Caki2 (cell line): Measurements from ENCODE around the gene AKT1S1. TPM values are rescaled to one million over a fixed set of nuclear protein-coding genes. Genes with fewer than 3 reads are reported as not detected.

Source experiments
- DNase-seq: peaks from one replicate; pipeline ENCODE4 v3.0.0-alpha.2; 2015; ENCODE audit warnings: low read depth
- in situ Hi-C: cut with HindIII; loops from 2 replicates; pipeline ENCODE4 v1.10.0; 2016; ENCODE audit warnings: low sequenced_read_pairs, low pct_unique_long_range_greater_than_20kb, mixed read lengths
- total RNA-seq: library from RNA; depleted of rRNA; stranded (reverse); fragments of >200 nt; shearing (Covaris generic); gene quantifications from 2 replicates; pipeline ENCODE4 v1.2.3, GENCODE V29; 2014; ENCODE audit warnings: low replicate concordance

AKT1S1 gene
- total RNA-seq, 1 experiment from 2014 or later, result 12.9 TPM

DNA sequence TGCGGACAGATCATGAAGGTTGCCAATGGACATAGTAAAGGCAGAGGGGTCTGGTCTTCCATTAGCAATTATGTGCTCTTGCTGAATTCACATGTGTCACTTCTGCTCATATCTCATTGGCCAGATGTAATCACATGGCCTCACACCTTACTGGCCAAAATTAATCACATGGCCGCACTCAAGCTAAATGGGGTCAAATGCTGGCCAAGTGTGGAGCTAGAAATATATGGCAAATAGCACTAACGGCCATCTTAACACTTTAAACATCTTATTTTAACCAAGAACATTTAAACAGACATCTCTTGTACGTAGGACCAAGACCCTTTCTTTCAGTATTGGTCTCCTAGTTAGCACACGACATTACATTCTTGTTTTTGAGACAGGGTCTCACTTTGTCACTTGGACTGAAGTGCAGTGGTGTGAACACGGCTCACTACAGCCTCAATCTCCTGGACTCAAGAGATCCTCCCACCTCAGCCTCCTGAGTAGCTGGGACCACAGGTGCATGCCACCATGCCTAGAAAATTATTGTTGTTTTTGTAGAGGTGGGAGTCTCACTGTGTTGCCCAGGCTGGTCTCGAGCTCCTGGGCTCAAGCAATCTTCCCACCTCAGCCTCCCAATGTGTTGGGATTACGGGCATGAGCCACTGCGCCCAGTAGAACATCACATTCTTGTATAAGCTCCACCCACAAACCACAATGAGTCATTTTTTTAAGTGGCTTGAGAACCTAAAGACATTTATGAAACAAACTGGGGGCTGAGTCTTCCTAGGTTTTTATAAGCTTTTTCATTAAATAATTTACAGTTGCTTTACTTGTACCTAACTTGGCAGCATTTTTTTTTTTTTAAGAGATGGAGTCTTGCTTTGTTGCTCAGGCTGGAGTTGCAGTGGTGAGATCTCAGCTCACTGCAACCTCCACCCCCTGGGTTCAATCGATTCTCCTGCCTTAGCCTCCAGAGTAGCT, 29.1 kb downstream of the AKT1S1 start:
- peak; percentile 80 for DNase-seq
- in situ Hi-C loops, result no loop called here

DNA sequence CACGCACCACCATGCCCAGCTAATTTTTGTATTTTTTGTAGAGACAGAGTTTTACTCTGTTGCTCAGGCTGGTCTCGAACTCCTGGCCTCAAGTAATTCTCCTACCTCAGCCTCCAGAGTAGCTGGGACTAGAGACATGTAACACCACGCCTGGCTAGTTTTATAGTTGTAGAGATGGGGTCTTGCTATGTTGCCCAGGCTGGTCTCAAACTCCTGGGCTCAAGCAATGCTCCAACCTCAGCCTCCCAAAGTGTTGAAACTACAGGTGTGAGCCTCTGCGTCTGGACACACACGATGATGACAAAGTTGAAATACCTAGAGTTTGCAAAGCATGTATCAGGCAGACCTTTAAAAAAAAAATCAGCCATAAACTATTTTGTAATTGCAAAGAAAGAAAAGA, 30.7 kb downstream of the AKT1S1 start:
- DNase-seq, result no peak
- in situ Hi-C loops, result no loop called here

DNA sequence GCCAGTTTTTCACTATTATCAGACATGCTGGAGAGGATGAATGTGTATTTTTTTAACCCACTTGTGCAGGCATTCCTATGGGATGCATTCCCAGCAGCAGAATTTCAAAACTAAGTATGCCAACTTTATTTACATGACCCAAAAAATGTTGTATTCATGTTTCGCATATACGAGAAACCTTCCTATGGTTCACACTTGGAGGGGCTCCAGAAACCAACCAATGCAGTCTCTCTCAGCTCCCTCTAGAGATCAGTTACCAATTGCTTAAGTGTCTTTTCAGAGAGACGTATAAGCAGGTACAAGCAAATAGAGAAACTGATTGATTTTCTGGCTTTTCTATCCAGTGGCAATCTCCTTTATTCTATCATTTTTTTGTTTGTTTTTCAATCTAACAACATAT, 31.7 kb downstream of the AKT1S1 start:
- in situ Hi-C loops, result no loop called here

GRCh38 chr19:49844138-49845095, 32.7 kb downstream of the AKT1S1 start:
- in situ Hi-C loops, result no loop called here
- no peak for DNase-seq

More for the DNA sequence above, 31.7 kb downstream of the AKT1S1 start:
- DNase-seq, result no peak

- in situ Hi-C loops, result no loop called here
- DNase-seq, result no peak
Observed at GRCh38 chr19:49843265-49843664, 33.9 kb downstream of the AKT1S1 start.

DNA sequence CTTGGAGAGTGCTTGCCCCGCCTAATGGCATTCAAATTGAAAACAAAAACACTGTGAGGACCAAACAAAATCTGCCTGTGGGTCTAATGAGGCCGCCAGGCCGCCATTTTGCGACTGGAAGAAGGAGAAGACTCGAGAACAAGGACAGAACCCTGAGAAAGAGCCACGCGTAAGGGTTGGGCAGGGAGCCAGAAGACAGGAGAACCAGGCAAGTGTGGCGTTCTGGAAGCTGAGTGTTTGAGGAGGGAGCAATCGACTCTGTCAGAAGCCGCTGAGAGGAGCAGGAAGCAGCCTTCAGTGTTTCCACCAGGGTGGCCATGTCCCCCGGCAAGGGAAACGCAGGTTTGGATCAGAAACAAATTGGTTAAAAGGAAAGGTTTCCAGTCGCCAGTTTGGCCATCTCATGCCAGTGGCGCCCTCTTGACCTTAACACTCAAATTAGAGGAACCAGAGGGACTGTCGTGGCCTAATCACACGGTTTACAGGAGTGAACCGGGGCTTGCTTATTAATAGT, 36.4 kb downstream of the AKT1S1 start:
- in situ Hi-C loops, result no loop called here
- no peak for DNase-seq

GRCh38 chr19:49840321-49840720, 36.8 kb downstream of the AKT1S1 start:
- in situ Hi-C loops, result no loop called here

GRCh38 chr19:49839713-49840112, 37.4 kb downstream of the AKT1S1 start:
- no peak for DNase-seq
- in situ Hi-C loops, result no loop called here

More at GRCh38 chr19:49840321-49840720, 36.8 kb downstream of the AKT1S1 start:
- DNase-seq, result no peak

DNA sequence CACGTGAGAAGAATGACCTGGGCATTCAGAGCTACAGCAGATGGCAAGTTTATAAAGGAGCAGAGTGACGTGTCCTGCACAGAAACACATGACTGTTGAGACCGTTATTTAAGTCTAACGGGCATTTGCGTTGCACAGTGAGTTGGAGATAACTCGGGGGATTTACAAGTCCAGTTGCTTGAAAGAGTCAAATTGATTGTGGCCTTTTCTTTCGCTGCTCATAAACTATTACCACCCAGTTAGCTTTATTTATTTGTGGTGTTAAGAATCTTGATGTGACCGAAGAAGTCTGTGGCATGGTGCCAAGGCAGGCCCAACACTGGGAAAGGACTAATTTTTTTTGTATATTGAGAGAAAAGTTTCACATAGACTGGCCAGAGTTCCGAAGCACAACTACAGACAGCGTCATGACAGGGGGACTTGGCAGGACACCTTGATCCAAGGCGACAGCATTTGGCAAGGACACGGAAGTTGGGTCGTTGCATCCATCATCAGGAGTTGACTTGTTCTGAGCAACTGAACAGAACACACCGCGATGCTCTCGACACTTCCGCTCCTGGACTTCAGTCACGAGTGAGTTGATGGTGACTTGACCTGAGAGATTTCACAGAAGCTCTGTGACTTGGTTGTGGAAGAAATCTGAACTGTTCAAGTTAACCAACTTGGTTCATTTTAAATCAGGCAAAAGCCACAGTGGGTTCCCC, 38.1 kb downstream of the AKT1S1 start:
- in situ Hi-C loops, result no loop called here

DNA sequence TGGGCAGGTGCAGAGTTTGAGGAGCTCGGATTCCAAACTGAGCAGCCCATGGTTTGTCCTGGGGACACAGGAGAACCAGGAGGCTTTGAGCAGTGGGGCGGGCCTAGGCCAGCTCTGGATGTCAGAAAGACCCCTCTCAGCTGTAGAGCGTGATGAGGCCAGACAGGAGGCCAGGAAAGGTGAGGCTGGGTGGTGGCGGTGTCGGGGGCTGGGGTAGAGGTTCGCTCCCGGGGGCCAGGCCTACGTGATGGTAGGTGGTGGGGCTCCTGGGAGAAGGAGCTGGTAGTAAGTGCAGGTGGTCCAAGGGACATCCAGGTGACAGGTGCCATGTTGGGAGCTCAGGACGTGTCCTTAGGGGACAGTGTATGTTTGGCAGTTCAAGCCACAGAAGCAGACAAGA, 39.7 kb downstream of the AKT1S1 start:
- DNase-seq, result no peak
- in situ Hi-C loops, result no loop called here

More for the DNA sequence above, 38.1 kb downstream of the AKT1S1 start:
- no peak for DNase-seq

DNA sequence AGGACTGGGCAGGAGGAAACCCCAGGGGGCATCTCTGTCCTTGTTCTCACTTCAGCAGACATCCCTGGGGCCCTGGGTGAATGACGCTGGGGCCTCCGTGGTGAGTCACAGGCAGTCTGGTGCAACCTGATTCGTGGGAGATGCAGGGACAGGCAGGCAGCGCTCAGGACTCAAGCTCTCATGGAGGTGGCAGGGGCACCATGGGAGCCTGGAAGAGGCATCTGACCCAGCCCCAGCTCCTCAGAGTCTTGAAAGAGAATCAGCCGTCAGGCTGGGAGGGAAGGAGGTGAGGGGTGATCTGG, 40.2 kb downstream of the AKT1S1 start:
- DNase-seq, result no peak
- in situ Hi-C loops, result no loop called here

GRCh38 chr19:49836176-49837008, 40.8 kb downstream of the AKT1S1 start:
- in situ Hi-C loops, result no loop called here
- DNase-seq, result no peak

DNA sequence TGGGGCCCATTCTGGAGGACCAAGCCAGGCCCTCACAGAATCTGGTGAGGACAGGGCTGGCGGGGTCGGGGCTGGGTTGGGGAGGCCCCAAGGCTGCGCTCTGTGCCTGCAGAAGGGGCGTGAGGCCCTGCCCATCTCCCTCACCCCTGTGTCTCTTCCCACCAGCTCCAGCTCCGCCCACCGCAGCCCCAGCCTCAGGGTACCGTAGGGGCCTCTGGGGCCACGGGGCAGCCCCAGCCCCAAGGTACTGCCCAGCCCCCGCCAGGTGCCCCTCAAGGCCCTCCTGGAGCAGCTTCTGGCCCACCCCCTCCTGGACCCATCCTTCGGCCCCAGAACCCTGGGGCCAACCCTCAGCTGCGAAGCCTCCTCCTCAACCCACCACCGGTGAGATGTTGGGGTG, 41.6 kb downstream of the AKT1S1 start:
- in situ Hi-C loops, result no loop called here

GRCh38 chr19:49833599-49833998, 43.6 kb downstream of the AKT1S1 start:
- no peak for DNase-seq
- in situ Hi-C loops, result no loop called here

More for the DNA sequence above, 41.6 kb downstream of the AKT1S1 start:
- no peak for DNase-seq

DNA sequence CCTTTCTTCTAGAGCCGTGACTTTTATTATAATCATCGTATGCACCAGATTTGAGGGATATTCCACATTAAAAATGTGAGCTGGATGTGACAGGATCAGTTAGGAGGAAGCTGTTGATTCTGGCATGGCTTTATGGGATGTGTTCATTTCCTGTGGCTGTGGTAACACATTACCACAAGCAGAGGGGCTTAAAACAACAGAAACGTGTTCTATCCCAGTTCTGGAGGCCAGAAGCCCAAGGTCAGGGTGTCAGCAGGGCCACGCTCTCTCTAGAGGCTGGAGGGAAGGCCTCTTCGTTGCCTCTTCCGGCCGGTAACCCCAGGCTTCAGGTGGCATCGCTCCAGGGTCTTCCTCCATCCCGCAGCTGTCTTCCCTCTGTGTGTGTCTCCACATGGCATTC, 44.6 kb downstream of the AKT1S1 start:
- no peak for DNase-seq
- in situ Hi-C loops, result no loop called here

GRCh38 chr19:49831592-49831991, 45.6 kb downstream of the AKT1S1 start:
- in situ Hi-C loops, result no loop called here
- DNase-seq, result no peak

GRCh38 chr19:49830766-49831165, 46.4 kb downstream of the AKT1S1 start:
- DNase-seq, result no peak
- in situ Hi-C loops, result no loop called here
